PC-9 (cell line): ENCODE measurements around the gene DNAJB14.

Experiments
- CTCF ChIP-seq: fragments of 200-600 bp; sonication (generic); conservative IDR thresholded peaks from 2 replicates; pipeline ENCODE4 v1.6.1; 2017; ENCODE audit warnings: mixed run types, antibody characterized with exemption, mild to moderate bottlenecking, moderate library complexity
- EZH2 ChIP-seq: fragments of 200-600 bp; sonication (generic); IDR thresholded peaks from 2 replicates; pipeline ENCODE4 v1.8.0; 2017; ENCODE audit warnings: antibody characterized with exemption, low read depth

- TF ChIP-seq CTCF (peak; percentile 82), EZH2 (no peak)
Observed at GRCh38 chr4:99949034-99949998, 2.9 kb upstream of the DNAJB14 start.
